HG02798 (cell line): ENCODE data around the gene CRIP1.

Experiments used
- ATAC-seq: cut with Tn5 transposase; IDR thresholded peaks from one replicate; pipeline ENCODE4 v1.9.1; 2021; ENCODE audit warnings: mild to moderate bottlenecking; ENCODE audit not compliant: unreplicated experiment, poor library complexity

Gene CRIP1

DNA sequence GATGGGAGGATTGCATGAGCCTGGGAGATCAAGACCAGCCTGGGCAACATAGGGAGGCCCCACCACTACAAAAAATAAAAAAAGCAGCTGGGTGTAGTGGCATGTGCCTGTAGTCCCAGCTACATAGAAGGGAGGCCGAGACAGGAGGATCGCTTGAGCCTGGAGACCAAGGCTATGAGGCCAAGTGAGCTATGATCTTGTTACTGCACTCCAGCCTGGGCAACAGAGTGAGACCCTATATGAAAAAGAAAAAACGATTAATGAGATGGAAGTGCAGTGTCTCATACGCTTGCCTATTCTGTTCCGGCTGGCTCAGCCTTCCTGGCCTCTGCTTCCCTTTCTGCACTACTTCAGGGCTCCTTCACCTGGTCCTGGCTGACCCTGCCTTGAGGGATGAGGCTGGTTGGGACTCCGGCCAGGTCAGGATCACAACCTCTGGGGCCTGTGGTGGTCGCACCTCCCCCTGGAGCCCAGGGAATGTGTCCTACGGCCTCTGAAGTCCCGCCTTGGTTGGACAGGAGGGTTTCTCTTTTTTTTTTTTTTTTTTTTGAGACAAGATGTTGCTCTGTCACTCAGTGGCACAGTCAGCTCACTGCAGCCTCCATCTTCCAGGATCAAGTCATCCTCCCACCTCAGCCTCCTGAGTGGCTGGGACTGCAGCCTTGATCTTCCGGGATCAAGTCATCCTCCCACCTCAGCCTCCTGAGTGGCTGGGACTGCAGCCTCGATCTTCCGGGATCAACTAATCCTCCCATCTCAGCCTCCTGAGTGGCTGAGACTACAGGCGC lies 15.0 kb downstream of the CRIP1 start:
- no peak for ATAC-seq

GRCh38 chr14:105502446-105503295 lies 16.0 kb downstream of the CRIP1 start:
- no peak for ATAC-seq

DNA sequence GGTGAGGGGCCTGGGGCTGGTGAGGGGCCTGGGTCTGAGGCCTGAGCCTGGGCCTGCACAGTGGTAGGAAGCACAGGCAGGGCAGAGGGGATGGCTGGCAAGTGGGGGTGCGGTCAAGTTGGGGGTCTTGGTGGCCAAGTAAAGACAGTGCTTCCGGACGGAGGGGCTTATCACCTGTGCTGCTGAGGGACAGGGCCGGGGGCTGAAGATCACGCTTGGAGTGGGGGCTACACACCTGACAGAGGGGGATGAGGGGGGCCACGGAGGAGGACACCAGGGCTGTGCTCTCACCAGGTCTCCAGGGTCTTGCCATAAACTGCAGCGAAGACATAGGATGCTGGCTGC lies 16.6 kb downstream of the CRIP1 start:
- ATAC-seq = no peak

DNA sequence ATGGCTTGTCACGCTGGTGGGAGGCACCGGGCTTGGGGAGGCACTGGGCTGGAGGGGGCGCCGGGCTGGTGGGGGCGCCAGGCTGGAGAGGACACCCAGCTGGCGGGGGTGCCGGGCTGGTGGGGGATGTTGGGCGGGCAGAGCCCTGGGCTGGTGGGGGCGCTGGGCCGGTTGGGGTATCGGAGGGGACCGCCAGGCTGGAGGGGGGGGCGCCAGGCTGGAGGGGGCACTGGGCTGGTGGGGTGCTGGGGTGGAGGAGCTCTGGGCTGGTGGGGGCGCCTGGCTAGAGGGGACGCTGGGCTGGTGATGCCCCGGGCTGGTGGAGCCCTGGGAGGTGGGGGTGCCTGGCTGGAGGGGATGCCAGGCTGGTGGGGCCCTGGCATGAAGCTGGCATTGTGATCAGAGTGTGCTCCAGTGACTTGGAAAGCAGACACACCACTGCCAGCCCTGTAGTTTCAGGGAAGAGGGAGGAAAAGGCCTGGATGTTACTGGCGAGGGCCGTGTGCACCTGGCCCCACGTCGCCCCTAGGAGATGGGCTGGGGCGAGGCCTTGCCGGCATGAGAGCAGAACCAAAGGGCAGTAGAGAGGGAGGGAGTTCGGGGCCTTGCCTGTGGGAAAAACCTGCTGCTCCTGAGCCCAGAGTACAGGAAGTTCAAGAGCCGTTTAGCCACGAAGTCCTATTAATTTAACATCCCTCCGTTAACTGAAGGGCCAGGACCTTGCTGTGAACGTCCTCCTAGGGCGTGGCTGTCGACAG lies 17.4 kb downstream of the CRIP1 start:
- ATAC-seq = no peak

DNA sequence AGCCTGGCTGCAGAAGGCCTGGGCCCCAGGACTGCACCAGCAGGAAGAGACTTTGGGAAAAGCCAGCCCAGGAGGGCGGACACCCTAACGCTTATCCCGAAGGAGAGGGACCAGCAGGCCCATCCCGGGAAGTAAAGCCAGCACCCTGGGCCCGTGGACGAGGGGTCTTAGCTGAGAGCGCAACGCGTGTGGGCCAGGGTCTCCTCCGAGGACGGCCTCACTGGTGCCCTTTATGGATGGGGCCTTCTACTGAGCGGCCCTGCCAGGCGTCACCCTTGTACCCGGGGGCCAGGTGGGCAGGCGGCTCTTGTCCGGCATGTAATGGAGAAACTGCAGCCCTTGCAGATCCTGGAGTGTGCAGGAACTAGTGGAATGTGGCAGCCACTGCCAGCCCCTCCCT lies 18.4 kb downstream of the CRIP1 start:
- no peak for ATAC-seq

DNA sequence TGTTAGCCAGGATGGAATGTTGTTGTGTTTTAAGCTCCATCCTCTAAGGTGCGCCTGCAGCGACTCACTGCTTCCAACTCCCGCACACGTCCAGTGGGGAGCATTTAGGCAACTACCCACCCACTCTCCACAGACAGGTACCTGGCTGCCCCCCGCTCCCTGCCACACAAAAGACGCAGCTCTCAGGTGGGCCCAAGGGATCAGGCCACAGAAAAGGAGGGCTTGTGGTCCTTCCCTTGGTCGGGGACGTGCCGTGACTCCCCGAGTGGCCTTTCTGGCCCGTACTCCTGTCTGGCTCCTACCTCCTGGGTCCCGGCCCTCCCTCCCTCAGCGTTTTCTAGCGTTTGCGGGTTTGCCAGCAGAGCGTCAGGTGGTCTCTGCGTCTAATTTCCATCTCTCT lies 20.6 kb downstream of the CRIP1 start:
- ATAC-seq = no peak

GRCh38 chr14:105508069-105508468 lies 21.4 kb downstream of the CRIP1 start:
- ATAC-seq = no peak

DNA sequence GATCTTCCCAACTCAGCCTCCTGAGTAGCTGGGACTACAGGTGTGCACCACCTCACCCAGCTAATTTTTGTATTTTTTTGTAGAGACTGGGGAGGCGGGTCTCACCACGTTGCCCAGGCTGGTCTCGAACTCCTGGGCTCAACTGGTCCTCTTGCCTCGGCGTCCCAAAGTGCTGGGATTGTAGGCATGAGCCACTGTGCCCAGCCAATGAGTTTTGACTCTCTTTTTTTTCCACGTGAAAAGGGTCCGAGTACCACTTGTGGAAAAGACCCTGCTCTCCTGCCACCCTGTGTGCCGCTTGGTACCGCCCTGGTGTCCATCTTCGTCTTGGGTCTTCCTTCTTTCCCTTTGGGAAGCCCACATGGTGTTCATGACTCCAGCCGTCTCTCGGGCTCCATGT lies 21.9 kb downstream of the CRIP1 start:
- ATAC-seq = no peak

DNA sequence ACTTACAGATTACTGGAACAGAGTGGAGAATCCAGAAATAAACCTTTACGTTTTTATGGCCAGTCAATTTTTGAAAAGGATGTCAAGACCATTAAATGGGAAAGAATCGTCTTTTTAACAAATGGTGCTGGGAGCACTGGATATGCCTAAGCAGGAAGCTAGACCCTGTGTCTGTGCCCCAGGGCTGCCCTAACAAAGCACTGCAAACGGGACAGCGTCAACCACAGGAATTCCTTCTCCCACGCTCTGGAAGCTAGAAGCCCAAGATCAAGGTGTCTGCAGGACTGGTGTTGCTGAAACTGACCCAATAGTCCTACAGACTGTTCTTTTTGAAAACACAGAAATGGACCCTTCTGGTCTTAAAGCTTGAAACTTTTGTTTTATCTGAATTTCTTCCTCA lies 30.4 kb downstream of the CRIP1 start:
- no peak for ATAC-seq

GRCh38 chr14:105519946-105520698 lies 33.4 kb downstream of the CRIP1 start:
- no peak for ATAC-seq

DNA sequence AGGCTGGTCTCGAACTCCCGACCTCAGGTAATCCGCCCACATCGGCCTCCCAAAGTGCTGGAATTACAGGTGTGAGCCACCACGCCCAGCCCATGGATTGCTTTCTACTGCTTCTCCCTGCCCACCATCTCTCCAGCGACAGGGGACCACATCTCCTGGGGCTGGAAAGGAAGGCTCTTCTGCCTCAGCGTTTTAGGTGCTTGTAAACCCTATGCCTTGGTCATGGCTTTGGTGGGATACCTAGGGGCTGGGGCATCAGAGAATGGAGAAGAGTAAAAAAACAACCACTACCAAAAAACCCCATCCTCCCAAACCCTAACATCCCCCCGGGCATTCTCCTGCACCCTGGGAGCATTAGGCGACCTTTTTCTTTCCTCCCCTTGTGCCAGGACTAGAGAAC lies 38.6 kb downstream of the CRIP1 start:
- ATAC-seq = no peak

GRCh38 chr14:105525861-105526775 lies 39.4 kb downstream of the CRIP1 start, which contains the start of gene TMEM121:
TMEM121 (plus strand) TSS chr14:105526583; CDS start chr14:105528835, 2,252 bp downstream.
- no peak for ATAC-seq

DNA sequence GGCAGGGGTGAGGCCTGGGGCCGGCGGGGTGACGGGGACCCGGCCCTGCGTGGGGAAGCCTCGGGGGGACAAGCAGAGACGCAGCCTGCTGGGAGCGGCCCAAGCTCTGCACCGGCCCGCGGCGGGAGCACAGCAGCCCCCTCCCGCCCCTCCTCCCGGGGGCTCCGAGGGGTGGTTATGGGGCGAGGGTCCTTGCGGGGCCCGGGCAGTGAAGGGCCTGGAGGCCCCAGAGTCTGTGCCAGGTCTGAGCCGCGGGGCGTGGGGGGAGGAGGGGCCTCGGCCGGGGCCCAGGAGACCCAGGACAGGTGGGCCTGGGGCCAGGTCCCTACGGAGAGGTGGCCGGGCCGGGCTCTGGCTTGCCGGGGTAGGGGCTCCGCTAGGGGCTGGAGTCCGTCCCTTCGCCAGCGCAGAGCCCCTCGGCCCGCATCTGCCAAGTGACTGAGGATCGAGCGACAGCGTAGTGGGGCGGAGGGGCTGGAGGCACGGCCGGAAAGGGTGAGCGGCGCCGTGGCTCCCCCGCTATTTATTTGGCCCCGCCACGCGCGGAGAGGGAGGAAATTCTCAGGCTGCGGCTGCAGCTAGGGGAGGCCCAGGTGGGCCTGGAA lies 40.2 kb downstream of the CRIP1 start:
- no peak for ATAC-seq

DNA sequence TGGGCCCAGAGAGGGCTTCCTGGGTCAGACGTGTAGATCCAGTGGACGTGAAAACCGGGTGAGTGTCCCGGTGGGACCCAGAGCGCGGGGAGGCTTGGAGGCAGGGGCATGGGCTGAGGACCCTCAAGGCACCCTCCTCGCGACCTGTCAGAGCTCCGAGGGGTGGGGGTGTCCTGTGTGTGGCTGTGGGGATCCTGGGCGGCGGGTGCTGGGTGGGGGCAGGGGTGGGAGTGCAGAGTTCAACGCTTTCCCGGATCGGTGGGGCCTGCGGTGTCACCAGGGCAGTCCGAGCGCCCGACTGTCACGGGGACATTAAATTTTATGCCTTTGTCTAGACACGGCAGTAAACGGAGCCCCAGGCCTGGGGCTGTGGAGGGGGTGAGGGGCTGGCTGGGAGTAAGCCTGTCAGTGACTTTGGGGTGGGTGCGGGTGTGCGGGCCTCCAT lies 40.7 kb downstream of the CRIP1 start:
- no peak for ATAC-seq

DNA sequence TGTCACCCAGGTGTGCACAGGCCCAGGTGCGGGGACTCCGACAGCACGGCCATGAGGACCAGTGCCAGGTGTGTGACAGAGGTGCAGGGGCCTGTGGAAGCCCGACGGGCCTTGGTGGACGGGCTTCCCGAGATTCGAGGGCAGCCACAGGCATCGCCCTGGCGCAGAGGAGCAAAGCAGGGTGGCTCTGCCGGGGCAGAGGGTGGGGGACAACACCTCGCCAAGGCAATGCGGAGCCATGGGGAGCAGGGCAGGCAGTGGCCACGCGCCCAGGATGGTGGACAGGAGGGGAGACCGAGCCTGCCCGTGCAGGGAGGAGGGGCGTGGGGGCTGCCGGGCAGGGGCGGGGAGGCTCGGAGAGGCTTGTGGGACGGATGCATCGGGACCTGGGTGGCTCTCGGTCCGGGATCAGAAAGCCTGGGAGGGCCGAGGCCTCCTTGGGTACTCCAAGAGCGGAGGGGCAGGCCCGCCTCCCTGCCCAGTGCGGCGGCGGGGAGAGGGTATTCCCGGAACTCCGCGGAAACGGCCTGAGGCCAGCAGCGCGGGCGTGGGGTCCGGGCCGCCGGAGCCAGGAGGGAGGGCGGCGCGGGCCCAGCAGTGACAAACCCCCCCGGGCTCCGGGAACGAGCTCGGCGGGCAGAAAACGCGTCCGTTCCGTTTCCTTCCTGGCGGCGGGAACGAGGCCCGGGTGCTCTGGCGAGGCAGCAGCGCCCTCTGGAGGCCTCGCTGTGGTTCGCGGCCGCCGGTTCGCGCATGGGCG lies 41.3 kb downstream of the CRIP1 start:
- ATAC-seq = no peak

DNA sequence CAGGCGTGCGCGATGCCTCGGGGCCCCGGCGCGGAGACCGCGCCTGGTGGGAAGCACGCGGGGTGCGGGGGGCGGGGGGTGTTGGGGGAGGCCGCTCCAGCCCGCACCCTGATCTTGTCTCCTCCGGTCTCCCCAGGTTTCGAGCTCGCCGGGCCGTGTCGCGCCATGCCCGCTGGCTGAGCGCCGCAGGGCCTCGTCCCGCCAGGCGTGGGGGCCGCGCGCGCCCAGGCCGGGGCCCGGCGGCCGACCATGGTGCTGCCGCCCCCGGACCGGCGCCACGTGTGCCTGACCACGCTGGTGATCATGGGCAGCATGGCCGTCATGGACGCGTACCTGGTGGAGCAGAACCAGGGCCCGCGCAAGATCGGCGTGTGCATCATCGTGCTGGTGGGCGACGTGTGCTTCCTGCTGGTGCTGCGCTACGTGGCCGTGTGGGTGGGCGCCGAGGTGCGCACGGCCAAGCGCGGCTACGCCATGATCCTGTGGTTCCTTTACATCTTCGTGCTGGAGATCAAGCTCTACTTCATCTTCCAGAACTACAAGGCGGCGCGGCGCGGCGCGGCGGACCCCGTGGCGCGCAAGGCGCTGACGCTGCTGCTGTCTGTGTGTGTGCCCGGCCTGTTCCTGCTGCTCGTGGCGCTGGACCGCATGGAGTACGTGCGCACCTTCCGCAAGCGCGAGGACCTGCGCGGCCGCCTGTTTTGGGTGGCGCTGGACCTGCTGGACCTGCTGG lies 42.1 kb downstream of the CRIP1 start:
- ATAC-seq = no peak

GRCh38 chr14:105529319-105529568 lies 42.6 kb downstream of the CRIP1 start:
- ATAC-seq = no peak
